Measurements from ENCODE around the gene TANGO6.
"Not testable (repeated sequence)": the region's sequence is repeated elsewhere in the genome, so short reads cannot be mapped to it uniquely, and the experiment has no call there.

Gene TANGO6

GRCh38 chr16:69124961-69125360 lies 281.6 kb downstream of the TANGO6 start:
- DNase-seq = not testable (repeated sequence)

- no peak for DNase-seq
Measured at GRCh38 chr16:69126221-69126620, 282.9 kb downstream of the TANGO6 start.

- not testable (repeated sequence) for DNase-seq
Measured at GRCh38 chr16:69126801-69127200, 283.5 kb downstream of the TANGO6 start.

- DNase-seq = no peak
Measured at GRCh38 chr16:69127966-69128510, 284.7 kb downstream of the TANGO6 start.

GRCh38 chr16:69130461-69130860 lies 287.1 kb downstream of the TANGO6 start:
- DNase-seq = no peak

- DNase-seq = peak; percentile 8
Measured at GRCh38 chr16:69131167-69131838, 288.0 kb downstream of the TANGO6 start.

GRCh38 chr16:69131839-69132423 lies 288.6 kb downstream of the TANGO6 start:
- DNase-seq = peak; percentile 77

GRCh38 chr16:69132424-69133252 lies 289.3 kb downstream of the TANGO6 start, which contains the start of the genes CHTF8 and UTP4:
Gene CHTF8 (minus strand): TSS chr16:69132588. CDS start chr16:69121458, 11,130 bp downstream.
Gene UTP4 (plus strand): TSS chr16:69132649. CDS start chr16:69133460, 811 bp downstream.
- peak; percentile 78 for DNase-seq

- DNase-seq = no peak
Measured at GRCh38 chr16:69133373-69133954, 290.1 kb downstream of the TANGO6 start.

Data from activated T-cell treated with anti-CD3 and anti-CD28 coated beads for 4 hours (primary cell).